ENCODE results near the gene KAT2B.
A peak's percentile ranks its signal among the peaks of the same experiment; 100 is the strongest.

KAT2B gene

GRCh38 chr3:20154078-20154477, 113.8 kb downstream of the KAT2B start:
- DNase-seq: no peak

DNA sequence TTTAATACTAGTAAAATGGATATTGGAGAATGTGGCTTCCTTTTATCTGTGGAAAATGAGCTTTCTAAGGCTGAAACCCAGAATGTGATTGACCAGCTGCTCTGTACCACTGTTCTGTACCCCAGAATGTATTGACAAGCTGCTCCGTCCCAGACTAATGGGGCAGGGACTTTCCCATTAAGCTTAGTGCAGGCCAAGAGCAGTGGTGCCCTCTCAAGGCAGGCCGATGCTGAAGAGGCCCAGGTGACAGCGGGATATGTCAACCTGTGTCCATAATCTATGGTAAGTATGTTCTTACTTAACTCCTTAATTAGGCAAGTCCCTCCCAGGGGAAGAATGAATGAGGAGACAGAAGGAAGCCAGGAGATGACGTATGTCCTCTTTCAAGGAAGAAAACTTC, 114.7 kb downstream of the KAT2B start:
- DNase-seq: no peak

DNA sequence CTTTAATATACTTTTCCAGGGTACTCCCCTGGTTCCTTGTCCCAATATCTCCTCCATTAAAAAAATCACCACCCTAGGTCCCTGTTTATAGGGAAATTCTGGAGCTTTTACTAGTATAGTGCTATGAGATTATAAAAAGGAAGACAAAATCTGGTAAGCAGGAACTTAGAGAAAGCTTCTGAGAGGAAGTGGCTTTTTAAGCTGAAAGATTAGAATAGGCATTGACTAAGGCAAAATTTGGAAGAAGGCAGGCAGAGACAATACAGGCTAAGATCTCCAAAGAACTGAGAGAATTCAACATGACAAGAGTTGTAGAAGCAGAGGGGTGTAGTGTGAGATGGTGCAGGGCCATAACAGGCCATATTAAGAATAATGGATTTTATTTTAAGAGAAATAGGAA, 120.0 kb downstream of the KAT2B start:
- no peak for DNase-seq

DNA sequence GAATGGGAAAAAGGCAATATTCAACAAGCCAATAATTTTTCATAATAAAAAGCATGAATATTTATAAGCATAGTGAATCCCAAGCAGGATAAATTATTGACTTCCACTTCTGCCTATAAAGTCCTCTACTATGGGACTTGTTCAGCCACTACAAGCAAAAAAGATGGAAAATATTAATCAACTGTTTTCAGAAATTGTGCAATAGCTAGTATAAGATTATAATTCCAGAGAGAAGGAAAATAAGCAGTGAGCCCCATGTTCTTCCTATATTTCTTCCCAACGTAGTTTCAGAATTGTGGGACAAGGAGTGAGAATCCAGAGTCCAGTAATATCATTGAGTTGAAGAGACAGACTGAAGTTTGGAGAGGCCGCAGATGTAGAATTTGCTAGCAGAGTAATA, 121.5 kb downstream of the KAT2B start:
- DNase-seq: no peak

DNA sequence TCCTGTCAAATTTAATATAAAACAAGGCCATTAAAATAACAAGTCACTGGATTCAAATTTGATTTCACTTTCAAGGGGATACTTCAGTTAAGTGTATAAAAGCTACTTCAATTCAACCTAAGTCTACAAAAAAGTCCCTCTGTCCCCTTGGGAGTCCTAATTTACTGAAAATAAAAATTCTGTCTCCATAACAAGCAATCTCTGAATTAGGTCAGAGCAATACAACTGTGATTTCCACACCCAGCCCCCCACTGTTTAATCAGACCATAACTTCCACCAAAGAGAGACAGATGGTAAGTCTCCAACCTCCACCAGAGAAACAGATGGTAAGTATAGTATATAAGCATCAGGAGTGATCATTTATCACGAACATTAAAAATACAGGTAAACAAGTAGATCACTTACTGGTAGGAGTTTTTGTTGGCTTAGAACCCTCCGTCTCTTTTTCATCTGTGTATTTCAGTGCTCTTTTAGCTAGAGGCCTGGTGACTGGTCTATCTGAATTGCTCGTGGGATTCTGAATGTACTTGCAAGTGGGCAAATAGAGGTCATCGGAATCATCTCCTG, 133.7 kb downstream of the KAT2B start:
- DNase-seq: no peak

GRCh38 chr3:20181276-20181675, 141.0 kb downstream of the KAT2B start:
- no peak for DNase-seq

DNA sequence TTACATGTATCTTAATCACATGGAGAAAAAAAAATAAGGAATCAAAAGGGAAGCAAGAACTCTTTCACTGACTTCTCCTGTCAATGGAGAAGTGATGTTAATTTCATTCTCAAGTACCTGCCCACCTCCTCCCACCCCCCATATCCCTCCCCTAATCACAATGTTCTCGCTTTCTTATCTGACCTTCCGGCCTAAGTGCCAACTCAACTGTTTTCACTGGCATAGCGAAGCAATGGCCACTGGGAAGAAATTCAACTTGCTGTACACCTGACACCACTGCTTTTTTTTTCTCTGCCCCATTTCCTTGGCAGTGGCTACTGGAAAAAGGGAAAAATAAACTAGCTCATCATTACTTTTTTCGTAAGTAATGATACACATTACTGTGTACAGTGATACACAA, 142.0 kb downstream of the KAT2B start:
- no peak for DNase-seq

DNA sequence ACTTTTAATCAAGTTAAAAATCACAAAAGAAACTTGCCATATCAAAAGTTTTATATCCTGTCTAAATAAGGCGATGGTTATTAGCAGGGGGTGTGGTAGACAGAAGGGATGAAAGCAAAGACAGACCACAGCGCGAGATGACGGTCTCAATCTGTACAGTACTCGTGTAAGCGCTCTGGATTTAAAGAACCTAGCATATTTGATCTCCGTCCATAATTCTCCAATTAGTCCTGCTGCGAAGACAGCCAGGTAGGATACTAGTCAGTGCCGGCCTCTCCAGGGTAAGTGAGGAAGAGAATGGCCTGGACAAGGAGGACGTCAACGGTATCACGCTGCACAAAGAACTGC, 145.1 kb downstream of the KAT2B start:
- no peak for DNase-seq

DNA sequence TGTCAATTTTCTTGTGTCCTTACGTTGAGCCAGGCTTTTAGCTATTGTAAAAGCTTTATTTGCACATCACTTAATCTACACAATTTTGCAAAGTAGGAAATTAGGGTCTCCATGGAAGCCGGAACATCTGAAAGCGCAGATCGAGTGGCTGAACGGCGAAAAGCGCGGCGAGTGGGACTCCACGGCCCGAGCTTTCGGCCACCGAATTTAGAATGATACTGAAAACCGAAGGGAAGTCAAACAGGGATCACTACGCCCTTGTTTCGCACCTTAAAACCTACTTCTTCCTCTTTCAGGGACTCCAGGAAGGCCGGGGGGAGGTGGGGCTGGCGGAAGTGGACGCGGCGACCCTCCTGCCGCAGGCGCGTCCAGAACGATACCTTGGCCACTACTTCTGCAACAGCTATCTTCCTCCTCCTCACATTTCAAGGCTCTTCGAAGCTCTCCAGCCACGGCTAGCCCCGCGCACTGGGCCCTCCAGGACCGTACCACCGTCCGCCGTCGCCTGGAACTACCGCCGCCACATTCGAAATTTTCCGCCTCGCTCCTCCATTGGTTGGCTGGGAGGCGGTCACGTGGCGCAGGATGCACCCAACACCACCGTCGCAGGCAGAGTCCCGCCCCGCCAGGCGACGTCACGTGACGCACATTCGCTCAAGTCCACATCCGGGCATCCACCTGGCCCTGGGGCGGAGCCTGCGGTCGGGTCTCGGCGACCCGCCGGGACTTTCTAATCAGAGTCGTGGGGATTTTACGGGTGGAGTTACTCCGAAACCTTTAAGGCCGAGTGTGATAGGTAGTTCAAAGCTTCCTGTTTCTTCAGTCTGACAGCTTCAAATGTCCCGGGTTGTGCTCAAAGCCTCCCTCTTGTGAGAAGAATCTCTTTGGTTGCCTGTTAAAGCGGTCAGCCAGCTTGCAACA, 145.7 kb downstream of the KAT2B start, which contains the start of gene SGO1:
Gene SGO1 (minus strand): TSS at position 528 of the 921 bp plus-strand sequence. CDS start 2,179 bp downstream, outside the sequence.
- DNase-seq: peak; percentile 85

GRCh38 chr3:20186600-20187004, 146.4 kb downstream of the KAT2B start:
- no peak for DNase-seq

- DNase-seq: no peak
Measured at GRCh38 chr3:20190991-20191390, 150.7 kb downstream of the KAT2B start.

DNA sequence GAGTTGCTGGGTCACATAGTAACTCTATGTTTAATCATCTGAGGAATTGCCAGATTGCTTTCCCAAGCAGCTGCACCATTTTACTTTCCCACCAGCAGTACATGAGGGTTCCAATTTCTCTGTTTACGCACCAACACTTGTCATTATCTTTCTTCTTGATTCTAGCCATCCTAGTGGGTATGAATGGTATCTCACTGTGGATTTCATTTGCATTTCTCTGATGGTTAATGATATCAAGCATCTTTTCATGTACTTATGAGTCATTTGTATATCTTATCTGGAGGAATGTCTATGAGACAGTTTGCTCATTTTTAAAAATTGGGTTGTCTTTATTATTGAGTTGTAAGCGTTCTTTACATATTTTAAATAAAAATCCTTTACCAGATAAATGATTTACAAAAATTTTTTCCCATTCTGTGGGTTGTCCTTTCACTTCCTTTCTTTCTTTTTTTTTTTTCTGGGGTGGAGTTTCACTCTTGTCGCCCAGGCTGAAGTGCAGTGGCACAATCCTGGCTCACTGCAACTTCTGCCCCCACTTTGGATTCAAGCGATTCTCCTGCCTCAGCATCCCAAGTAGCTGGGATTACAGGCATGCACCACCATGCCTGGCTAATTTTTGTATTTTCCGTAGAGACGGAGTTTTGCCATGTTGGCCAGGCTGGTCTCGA, 154.7 kb downstream of the KAT2B start:
- no peak for DNase-seq

DNA sequence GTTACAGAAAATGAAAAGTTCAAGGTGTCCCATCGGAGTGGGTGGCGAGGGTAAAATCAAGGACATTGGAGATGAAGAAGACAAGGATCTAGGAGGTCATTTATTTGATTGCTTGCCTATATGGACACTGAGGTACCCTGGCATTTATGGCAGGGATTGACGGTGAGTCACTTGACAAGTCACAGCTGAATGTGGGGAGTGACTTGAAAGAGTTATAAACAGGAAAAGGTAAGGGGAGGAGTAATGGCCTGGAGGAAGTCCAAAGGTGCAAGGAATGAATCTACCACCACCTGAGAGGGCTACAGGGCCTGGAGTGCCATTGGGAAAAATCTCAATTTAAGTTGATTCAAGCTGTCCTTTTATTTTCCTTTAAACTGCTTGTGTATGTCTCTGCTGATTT, 157.5 kb downstream of the KAT2B start:
- DNase-seq: no peak

DNA sequence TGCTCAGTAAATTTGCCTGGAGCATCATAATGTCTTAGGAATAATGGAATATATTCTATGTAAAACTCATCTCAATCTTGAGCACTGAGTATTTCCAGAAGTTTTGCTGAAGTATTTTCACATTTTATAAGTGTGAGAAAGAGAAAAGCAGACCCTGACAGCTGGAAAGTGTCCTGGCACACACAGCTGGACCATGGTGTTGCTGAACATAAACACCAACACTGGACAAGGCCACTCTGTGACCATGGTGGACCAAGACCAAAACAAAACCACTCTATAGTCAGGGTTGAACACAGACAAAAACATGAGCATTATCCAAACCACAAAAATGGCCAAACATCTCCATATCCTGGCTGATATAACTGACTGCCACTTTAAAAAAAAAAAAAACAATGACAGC, 160.9 kb downstream of the KAT2B start:
- DNase-seq: no peak

Data from cortex of kidney (tissue), 1 donor.